Endothelial cell of umbilical vein (primary cell): ENCODE measurements around the gene NPAS1. TPM values are rescaled to one million over a fixed set of nuclear protein-coding genes. Genes with fewer than 3 reads are reported as not detected.

Experiments used
- BruUV-seq: library from RNA; stranded (reverse); fragments of 400-500 nt; replicated peaks from 2 replicates; lab custom pipeline; 2021; lab: Mats Ljungman, UMichigan
- CTCF ChIA-PET: fragments of 300-600, 350-600 bp; sonication (Branson Sonifier 250); formaldehyde crosslinking; loops from one replicate; lab custom pipeline; 2021; ENCODE audit warnings: antibody characterized with exemption, inconsistent platforms; lab: Charles Lee
- POLR2A ChIA-PET: fragments of 300-600, 350-600 bp; sonication (Branson Sonifier 250); formaldehyde crosslinking; loops from one replicate; lab custom pipeline; 2021; ENCODE audit warnings: antibody characterized with exemption, inconsistent platforms; lab: Charles Lee
- DNase-seq: peaks from one replicate; pipeline ENCODE4 v3.0.0-alpha.2; 2011; ENCODE audit warnings: low read depth, low spot score
- FAIRE-seq: peaks from 2 replicates; lab custom pipeline; 2011; peaks lifted over from hg19 to GRCh38; lab: Jason Lieb, UNC
- H2AFZ ChIP-seq: 2 replicates; pipeline ENCODE4 v1.6.0; 2012; ENCODE audit warnings: low read depth, low read length, control low read depth, inconsistent platforms
- H3K27ac ChIP-seq: 2 replicates; pipeline ENCODE4 v1.5.1; 2011; ENCODE audit warnings: low read depth, mild to moderate bottlenecking, control low read depth, low read length, moderate library complexity; ENCODE audit not compliant: insufficient read depth
- H3K27me3 ChIP-seq, 2 experiments: 2 replicates each; pipeline versions ENCODE4 v1.6.0 to v1.6.1; 2011; ENCODE audit warnings: low read length in 2 of 2, mixed read lengths in 1 of 2; ENCODE audit not compliant: control insufficient read depth in 2 of 2, insufficient read depth in 2 of 2
- H3K36me3 ChIP-seq, 2 experiments: 2 replicates in 1 of 2; 3 replicates in 1 of 2; pipeline ENCODE4 v1.5.1; 2011; ENCODE audit warnings: low read length in 2 of 2, mild to moderate bottlenecking in 1 of 2, moderate library complexity in 1 of 2; ENCODE audit not compliant: control insufficient read depth in 2 of 2, insufficient read depth in 2 of 2; ENCODE audit errors: extremely low read depth in 1 of 2
- H3K4me1 ChIP-seq: 3 replicates; pipeline ENCODE4 v1.5.1; 2011; ENCODE audit warnings: mild to moderate bottlenecking, low read length; ENCODE audit not compliant: control insufficient read depth, insufficient read depth; ENCODE audit errors: extremely low read depth
- H3K4me2 ChIP-seq: 2 replicates; pipeline ENCODE4 v1.6.1; 2011; ENCODE audit warnings: low read length, control low read depth, mixed read lengths; ENCODE audit not compliant: insufficient read depth
- H3K4me3 ChIP-seq, 3 experiments: fragments of 200-600 bp in 1 of 3; sonication (generic), shearing (Covaris generic) in 1 of 3; replicated peaks in 1 of 3; 2 replicates each; pipeline ENCODE4 v1.5.1; 2011 to 2016; ENCODE audit warnings: control low read depth in 3 of 3, low read length in 3 of 3, mild to moderate bottlenecking in 2 of 3, inconsistent platforms in 1 of 3, low read depth in 1 of 3, moderate library complexity in 1 of 3; ENCODE audit not compliant: insufficient read depth in 1 of 3
- H3K79me2 ChIP-seq: 2 replicates; pipeline ENCODE4 v1.6.0; 2012; ENCODE audit warnings: low read length, inconsistent platforms; ENCODE audit not compliant: control insufficient read depth, insufficient read depth
- H3K9ac ChIP-seq: replicated peaks from 2 replicates; pipeline ENCODE3; 2011; ENCODE audit warnings: low read length, control low read depth; ENCODE audit not compliant: insufficient read depth; ENCODE audit errors: extremely low read depth
- H3K9me1 ChIP-seq: replicated peaks from 3 replicates; pipeline ENCODE4 v1.6.0; 2011; ENCODE audit warnings: mild to moderate bottlenecking, low read length; ENCODE audit not compliant: control insufficient read depth, insufficient read depth; ENCODE audit errors: extremely low read depth
- H3K9me3 ChIP-seq: replicated peaks from 2 replicates; pipeline ENCODE4 v1.5.1; 2012; ENCODE audit warnings: low read length, inconsistent platforms; ENCODE audit not compliant: control insufficient read depth, insufficient read depth
- H4K20me1 ChIP-seq: replicated peaks from 2 replicates; pipeline ENCODE3; 2011; ENCODE audit warnings: mild to moderate bottlenecking, low read length; ENCODE audit not compliant: control insufficient read depth, insufficient read depth; ENCODE audit errors: extremely low read depth
- EZH2 ChIP-seq: IDR thresholded peaks from 2 replicates; pipeline ENCODE4 v1.6.1; 2012; ENCODE audit warnings: borderline replicate concordance, low read depth, mild to moderate bottlenecking, moderate library complexity, low read length, inconsistent platforms; ENCODE audit not compliant: severe bottlenecking
- FOS ChIP-seq: IDR thresholded peaks from 2 replicates; pipeline ENCODE4 v1.6.1; 2011; ENCODE audit warnings: mild to moderate bottlenecking, low read length, moderate library complexity, borderline replicate concordance; ENCODE audit not compliant: insufficient read depth
- GATA2 ChIP-seq: IDR thresholded peaks from 2 replicates; pipeline ENCODE4 v1.7.0; 2011; ENCODE audit warnings: low read depth, mild to moderate bottlenecking, moderate library complexity, mixed read lengths, low read length; ENCODE audit not compliant: insufficient read length, insufficient read depth
- JUN ChIP-seq: IDR thresholded peaks from 2 replicates; pipeline ENCODE4 v1.6.1; 2011; ENCODE audit warnings: borderline replicate concordance, low read depth; ENCODE audit not compliant: insufficient read length, insufficient read depth
- MYC ChIP-seq: IDR thresholded peaks from one replicate; pipeline ENCODE4 v1.6.1; 2011; ENCODE audit warnings: mild to moderate bottlenecking, low read depth, low read length
- POLR2A ChIP-seq: IDR thresholded peaks from 2 replicates; pipeline ENCODE4 v1.6.1; 2012; ENCODE audit warnings: low read depth, mild to moderate bottlenecking, control low read depth, low read length
- POLR2AphosphoS5 ChIP-seq: IDR thresholded peaks from 2 replicates; pipeline ENCODE4 v1.6.1; 2012; ENCODE audit warnings: low read depth, mild to moderate bottlenecking, control low read depth, low read length, moderate library complexity; ENCODE audit not compliant: insufficient read depth
- dilution Hi-C: fragments of 300-500 bp; cut with MboI; formaldehyde crosslinking; loops from one replicate; pipeline ENCODE4 v1.15.0; 2019; ENCODE audit warnings: low sequenced_read_pairs; ENCODE audit not compliant: extremely low pct_ligation_motif_present
- intact Hi-C: fragments of 100-400 bp; cut with micrococcal nuclease; formaldehyde crosslinking; loops from one replicate; pipeline ENCODE4 v1.10.0; 2022
- polyA plus RNA-seq, 4 experiments: library from polyadenylated mRNA; depleted of rRNA in 3 of 4; stranded (reverse) in 3 of 4; unstranded in 1 of 4; fragments of >200 nt; gene quantifications; 2 replicates each; pipeline versions ENCODE4 v1.2.1 to v1.2.3, GENCODE V29; 2011 to 2012; ENCODE audit warnings: missing spikeins in 1 of 4
- total RNA-seq: library from RNA; stranded (reverse); gene quantifications from 2 replicates; pipeline ENCODE4 v1.2.3, GENCODE V29; 2021
- TF ChIP-seq, protein P1 (sequence below), 2 donors: IDR thresholded peaks; 1 replicate in 1 of 2; 2 replicates in 1 of 2; pipeline ENCODE4 v1.5.1; 2011; ENCODE audit warnings: low read length in 2 of 2, mild to moderate bottlenecking in 2 of 2, moderate library complexity in 2 of 2, control low read depth in 1 of 2, inconsistent platforms in 1 of 2, low read depth in 1 of 2; ENCODE audit not compliant: insufficient read depth in 1 of 2; ENCODE audit errors: extremely low read depth in 1 of 2
- TF ChIP-seq, protein P2 (sequence below): IDR thresholded peaks from 2 replicates; pipeline ENCODE4 v1.6.1; 2011; ENCODE audit not compliant: insufficient read depth, insufficient read length

Gene NPAS1
- total and polyA plus RNA-seq, 2 donors (not counting 3 experiments of a cell fraction or from before 2014, with no cell fraction given): 0.18 to 0.62 TPM

DNA sequence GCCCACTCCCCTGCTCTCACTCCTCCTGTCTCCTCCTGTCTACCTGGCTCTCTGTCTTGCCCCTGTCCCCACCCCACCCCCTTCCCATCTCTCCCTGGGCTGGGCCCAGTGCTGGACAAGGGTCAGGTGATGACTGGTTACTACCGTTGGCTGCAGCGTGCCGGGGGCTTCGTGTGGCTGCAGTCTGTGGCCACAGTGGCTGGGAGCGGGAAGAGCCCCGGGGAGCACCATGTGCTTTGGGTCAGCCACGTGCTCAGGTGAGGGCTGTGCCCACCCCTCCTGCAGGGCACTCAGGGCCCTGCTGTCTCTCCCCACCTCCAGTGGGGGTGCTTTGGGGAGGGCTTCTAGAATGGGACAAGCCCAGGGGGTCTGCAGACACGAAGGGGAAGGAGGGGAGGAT lies 21.2 kb downstream of the NPAS1 start:
- BruUV-seq: no TSS peak
- Histone ChIP-seq H3K9me3 (no peaks in the 10 kb centered on the region), H3K27ac (no peak overlapping the region), H3K27me3 (no peaks in the 10 kb centered on the region), H3K9me1 (no peaks in the 10 kb centered on the region), H4K20me1 (no peaks in the 10 kb centered on the region), H3K4me1 (peaks cover 3% of the 10 kb centered on the region), H3K9ac (no peak overlapping the region), H3K4me3 (no peak overlapping the region), H2AFZ (no peak overlapping the region), H3K4me2 (no peak overlapping the region), H3K36me3 (no peaks in the 10 kb centered on the region), H3K79me2 (no peaks in the 10 kb centered on the region)
- ChIA-PET POLR2A (no interaction called here), CTCF (no interaction called here)
- TF ChIP-seq POLR2AphosphoS5 (no peak), POLR2A (no peak), FOS (no peak), JUN (no peak), EZH2 (no peak), GATA2 (no peak), MYC (no peak)
- TF ChIP-seq, protein P1, sequence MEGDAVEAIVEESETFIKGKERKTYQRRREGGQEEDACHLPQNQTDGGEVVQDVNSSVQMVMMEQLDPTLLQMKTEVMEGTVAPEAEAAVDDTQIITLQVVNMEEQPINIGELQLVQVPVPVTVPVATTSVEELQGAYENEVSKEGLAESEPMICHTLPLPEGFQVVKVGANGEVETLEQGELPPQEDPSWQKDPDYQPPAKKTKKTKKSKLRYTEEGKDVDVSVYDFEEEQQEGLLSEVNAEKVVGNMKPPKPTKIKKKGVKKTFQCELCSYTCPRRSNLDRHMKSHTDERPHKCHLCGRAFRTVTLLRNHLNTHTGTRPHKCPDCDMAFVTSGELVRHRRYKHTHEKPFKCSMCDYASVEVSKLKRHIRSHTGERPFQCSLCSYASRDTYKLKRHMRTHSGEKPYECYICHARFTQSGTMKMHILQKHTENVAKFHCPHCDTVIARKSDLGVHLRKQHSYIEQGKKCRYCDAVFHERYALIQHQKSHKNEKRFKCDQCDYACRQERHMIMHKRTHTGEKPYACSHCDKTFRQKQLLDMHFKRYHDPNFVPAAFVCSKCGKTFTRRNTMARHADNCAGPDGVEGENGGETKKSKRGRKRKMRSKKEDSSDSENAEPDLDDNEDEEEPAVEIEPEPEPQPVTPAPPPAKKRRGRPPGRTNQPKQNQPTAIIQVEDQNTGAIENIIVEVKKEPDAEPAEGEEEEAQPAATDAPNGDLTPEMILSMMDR (IDR thresholded peaks at IDR 0.05; ENCODE audit: extremely low read depth in 1 of 2, insufficient read depth in 1 of 2, low read depth in 1 of 2, low read length in 2 of 2): no peak
- TF ChIP-seq, protein P2, sequence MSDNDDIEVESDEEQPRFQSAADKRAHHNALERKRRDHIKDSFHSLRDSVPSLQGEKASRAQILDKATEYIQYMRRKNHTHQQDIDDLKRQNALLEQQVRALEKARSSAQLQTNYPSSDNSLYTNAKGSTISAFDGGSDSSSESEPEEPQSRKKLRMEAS: no peak
- no peak for DNase-seq
- FAIRE-seq: no peak
- intact Hi-C loops: no loop called here
- dilution Hi-C loops: no loop called here
